Lung microvascular endothelial cell (primary cell): ENCODE data around the gene KTN1. TPM values are rescaled to one million over a fixed set of nuclear protein-coding genes. Genes with fewer than 3 reads are reported as not detected.

Source experiments
- DNase-seq, 2 donors: peaks; one replicate each; pipeline versions ENCODE4 v3.0.0 to v3.0.0-alpha.2; 2010; ENCODE audit warnings: low read depth in 2 of 2
- total RNA-seq: library from RNA; depleted of rRNA; stranded (reverse); fragments of >200 nt; gene quantifications from 2 replicates; pipeline ENCODE4 v1.2.1, GENCODE V29; 2014

The KTN1 gene
- total RNA-seq, 1 donor from 2014 or later = 172 TPM

DNA sequence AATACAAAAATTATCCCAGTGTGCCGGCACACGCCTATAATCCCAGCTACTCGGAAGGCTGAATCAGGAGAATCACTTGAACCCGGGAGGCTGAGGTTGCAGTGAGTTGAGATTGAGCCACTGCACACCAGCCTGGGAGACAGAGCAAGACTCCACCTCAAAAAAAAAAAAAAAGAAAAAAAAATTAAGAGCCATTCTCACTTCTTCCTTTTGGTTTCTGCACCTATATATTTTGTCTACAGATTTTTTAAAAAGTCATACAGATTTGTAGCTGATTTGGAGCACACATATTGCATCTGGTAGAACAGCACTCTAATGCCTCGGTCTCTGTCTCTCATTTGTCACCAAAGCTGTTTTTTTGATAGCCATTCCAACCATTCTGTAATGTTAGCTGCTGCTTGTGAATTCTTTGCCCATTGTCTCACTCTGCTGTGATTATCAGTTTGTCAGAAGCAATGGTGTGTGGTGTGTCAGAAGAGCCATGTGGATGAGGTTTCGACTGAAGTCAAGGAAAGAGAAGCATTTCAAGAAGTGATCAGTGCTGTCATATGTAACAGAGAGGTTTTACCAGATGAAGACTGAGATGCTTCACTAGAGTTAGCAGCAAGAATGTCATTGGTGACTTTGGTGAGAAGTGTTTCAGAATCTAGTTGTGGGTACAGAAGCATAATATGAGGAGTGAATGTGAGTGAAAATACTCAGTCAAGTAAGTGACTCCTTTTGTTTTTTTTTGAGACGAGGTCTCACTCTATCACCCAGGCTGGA is 8.7 kb upstream of the KTN1 start:
- DNase-seq = no peak

DNA sequence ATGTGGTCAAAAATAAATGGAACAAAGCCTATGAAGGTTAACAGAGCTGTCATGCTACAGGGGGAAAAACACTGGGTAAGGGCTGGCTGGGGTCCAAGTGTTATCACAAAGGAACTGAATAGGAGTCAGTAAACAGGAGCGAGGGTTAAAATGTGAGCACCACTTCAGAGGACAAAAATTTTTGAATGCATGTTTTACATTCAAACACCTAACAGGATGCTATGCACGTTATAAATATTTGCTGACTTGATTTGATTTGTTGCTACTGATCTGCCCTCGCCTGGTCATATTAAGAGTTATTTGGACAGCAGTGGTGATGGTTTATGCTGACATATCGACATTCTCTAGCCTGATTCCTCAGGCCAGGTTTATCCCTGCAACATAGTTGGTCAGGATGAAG is 7.4 kb upstream of the KTN1 start:
- peak; percentile 55 to 87 for DNase-seq

DNA sequence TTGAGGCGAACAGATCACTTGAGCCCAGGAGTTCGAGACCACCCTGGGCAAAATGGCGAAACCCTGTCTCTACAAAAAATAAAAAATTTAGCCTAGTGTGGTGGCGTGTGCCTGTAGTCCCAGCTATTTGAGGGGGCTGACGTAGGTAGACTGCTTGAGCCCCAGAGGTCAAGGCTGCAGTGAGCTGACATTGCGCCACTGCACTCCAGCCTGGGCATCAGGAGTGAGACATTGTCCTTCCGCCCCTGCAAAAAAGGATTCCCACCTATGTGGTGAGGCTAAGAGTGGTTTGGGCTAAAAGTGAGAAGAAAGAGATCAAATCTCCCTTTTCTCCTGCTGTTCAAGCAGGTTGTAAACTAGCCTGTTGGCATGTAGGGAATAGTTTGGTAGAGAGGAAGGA is 5.0 kb upstream of the KTN1 start:
- no peak for DNase-seq

DNA sequence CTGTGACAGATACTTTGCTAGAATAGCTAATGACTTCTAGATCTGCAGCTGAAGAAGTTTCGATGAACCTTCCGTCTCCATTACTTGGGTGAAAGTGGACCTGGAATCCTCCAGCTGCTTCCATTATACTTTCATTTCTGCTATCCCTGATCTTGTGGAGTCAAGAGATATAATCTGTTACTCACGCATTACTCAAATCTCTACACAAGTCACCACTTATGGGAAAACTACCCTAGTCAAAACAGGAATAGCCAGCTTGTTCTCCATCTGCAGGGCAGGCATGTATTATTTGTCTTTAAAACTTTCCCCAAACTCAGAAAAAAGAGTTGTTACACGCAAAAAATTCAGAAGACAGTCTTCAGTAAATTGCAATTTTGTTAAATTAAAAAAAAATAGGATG is 2.8 kb upstream of the KTN1 start:
- DNase-seq = no peak

DNA sequence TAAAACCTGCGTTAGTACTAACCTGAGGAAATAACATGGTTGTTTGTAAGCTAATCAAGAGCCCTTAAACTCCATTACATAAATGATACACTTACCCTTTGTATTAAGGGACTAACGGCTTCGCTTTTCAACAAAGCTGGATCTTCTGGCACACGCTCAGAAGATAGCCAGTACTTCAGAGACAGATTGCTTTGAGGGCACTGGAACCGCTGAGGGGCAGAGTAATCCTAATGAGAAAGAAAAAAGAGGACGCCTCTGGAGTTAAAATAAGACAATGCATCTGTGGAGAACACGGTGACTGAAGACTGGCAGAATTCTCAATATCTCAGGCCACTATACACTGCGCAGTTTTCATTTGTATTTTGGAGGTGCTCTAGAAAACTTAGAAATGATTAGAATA is 1.5 kb upstream of the KTN1 start:
- no peak for DNase-seq

DNA sequence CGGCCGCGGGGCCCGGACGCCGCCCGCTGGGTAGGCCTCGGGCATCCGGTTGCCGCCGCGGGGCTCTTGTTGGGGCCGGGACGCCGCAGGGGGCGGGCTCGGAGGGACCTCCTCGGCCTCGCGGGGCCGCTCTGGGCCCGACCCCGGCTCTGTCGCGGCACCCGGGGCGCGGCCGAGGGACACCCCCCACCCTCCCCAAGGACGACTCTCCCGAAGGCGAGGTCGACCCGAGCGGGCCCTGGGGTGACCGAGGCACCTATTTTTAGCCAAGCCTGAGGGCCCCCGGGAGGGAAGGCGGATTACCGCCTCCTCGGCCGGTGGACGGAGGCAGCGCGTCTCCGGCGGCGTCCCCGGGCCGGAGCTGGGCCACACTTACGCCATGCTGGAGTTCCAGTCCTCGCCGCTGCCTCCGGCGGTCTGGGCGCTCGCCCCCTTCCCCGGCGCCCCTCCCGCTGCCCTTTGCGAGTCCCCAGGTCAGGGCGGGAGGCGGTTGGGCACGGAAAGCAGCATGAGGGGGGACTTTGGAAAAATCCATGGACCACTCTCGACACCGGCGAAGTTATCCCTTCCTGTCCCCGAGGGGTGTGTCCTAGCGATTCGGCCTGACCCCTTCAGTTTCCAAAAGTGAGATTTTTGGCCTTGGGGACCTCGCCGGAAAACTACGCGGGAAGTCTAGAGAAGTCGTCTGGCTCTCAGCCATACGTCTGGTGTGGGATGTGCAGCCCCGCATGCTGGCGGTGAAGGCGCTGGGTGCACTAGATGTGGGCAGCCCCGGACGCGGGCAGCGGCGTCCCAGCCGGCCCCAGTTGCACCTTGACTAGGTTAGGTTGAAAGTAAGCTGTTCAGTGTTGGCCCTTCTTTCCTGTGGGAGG is 699 bp downstream of the KTN1 start:
- peak; percentile 39 to 51 for DNase-seq

DNA sequence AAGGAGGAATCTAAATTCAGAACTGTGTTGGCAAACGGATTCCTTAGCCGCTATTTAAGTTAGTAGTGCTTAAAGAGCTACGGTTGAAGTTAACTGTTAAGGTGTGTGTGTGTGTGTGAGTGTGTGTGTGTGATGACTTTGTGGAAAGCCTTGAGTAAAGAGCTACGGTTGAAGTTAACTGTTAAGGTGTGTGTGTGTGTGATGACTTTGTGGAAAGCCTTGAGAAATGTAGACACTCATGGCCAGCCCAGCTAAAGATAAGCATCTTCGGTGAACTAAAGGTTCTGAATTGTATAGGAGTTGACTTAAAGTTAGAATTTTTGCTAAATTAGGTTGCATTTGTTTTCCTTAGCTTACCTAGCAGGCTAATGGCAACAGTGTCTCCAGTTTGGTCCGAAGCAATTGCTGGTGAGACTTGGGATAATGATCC is 1.4 kb downstream of the KTN1 start:
- no peak for DNase-seq

DNA sequence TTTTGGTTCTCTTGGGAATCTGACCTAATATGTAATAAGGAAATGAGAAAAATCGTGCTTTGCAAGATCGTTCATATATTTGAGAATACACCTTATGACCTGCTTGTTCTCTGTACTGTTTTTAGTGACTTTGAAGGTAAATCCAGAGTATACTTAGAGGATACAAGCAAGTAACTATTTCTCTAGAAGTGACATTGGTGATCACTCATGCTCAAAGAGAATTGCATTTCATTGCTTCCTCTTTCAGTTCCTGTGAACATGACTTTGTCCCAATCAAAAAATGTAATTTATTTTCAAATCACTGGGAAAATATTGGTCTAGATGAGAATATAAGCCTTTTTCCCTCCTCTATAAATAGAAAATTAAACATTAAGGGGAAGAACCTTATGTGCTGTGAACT is 2.7 kb downstream of the KTN1 start:
- no peak for DNase-seq

DNA sequence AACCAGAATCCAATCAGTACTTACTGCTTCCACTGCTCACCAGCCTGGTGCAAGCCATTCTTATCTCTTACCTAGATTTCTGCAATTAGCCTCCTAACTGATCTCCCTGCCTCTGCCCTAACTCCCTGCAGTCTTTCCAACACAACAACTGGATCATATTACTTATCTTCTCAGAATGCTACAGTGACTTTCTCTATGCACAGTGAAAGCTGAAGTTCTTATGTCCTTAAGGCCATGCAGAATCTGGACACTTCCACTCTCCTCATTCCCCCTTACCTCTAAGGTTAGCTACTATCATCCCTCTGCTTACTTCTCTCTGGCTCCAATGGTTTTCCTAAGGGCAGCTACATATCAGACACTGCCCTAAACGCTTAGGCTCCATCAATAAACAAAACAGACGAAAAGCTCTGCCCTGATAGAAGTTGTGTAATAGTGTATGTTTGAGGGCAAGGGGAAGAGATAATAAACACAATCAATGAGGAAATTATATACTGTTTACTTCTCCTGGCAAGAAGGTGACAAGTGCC is 4.0 kb downstream of the KTN1 start:
- DNase-seq = no peak

DNA sequence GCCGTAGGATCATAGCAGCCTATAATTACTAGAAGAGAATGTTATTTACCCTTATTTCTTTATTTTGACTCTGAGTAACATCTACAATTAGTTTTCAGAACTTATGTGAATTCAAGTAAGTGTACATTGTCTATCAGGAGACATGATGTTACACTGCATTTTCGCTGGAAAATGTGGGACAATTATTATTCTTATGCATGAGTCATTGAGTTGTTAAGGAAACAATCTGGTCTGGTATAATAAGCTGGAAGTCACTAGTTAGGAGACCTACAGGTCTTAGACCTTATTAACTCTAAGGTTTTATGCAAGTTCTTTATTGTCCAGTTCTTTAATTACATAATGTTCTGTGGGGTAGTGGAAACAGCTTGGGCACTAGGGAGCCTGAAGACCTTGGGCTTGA is 5.8 kb downstream of the KTN1 start:
- DNase-seq = peak; percentile 41 to 69

DNA sequence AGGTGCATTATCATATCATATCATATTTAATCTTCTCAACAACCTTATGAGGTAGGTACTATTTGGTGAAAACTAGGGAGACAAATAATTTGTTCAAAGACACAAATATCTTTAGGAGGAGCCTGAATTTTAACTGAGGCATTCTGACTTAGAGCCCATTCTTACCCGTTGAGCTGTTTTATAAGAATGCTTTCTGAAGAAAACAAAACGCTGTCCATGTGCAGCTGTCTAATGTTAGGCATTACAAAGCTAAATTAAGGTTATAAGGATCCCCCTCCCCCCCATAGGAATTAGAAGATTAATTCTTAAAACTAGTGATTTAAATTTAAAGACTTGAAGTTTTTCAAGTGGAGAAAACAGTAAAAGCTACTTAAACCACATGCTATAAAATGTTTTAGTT is 6.4 kb downstream of the KTN1 start:
- no peak for DNase-seq

DNA sequence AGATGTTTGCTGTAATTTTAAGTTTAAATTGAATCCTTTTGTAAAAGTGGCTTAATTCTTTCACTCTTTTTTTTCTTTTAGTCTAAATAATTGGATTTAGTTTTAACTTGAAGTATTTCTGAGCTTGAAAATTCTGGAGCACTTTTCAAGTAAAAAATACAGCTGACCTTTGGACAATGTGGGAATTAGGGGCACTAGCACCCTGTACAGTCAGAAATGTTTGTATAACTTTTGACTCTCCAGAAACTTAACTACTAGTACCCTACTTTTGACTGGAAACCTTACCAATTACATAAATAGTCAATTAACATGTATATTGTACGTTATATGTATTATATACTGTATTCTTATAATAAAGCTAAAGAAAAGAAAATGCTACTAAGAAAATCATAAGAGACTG is 7.8 kb downstream of the KTN1 start:
- no peak for DNase-seq

DNA sequence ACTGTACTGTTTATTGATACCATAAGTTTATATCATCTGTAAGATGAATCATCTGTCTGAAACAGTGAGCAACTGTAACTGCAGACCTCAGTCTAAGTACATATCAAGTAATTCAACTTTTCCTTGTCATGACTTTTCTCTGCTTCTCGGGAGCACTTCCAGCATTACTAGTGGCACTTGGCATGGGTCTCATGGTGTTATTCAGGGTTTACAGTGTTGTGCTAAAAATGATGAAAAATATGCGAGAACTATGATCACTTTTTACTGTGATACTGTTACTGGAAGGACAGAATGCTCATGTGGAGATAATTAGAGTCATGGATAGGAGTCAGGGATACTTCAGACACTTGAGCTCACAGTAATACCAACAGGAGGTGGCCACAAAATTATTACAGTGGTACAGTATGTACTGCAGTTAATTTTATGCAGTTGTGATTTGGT is 8.3 kb downstream of the KTN1 start:
- no peak for DNase-seq

DNA sequence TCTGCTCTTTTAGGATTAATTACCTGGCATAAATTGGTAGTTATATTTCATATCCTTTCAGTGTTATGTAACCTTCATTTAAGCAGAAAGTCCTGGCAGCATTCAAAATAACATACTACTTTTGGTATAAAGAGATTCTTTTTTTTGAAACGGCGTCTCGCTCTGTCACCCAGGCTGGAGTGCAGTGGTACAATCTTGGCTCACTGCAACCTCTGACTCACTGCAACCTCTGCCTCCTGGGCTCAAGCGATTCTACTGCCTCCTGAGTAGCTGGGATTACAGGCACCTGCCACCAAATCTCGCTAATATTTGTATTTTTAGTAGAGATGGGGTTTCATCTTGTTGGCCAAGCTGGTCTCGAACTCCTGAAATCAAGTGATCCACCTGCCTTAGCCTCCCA is 9.2 kb downstream of the KTN1 start:
- DNase-seq = no peak

DNA sequence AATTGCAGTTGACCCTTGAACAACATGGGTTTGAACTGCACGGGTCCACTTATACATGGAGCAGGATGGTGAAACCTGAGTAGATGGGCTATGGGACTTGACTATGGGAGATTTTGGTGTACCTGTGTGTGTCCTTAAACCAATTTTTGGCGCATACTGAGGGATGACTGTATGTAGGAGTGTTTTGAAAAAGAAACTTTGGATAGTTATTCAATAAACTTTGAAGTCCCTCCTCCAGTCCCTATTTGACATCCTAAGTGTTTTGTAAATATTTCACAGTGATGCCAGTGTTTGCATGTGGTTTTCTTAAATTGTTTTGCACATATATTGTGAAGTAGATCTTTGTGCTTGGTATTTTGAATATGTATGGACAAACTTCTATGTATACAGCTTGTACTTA is 12.4 kb downstream of the KTN1 start:
- no peak for DNase-seq

DNA sequence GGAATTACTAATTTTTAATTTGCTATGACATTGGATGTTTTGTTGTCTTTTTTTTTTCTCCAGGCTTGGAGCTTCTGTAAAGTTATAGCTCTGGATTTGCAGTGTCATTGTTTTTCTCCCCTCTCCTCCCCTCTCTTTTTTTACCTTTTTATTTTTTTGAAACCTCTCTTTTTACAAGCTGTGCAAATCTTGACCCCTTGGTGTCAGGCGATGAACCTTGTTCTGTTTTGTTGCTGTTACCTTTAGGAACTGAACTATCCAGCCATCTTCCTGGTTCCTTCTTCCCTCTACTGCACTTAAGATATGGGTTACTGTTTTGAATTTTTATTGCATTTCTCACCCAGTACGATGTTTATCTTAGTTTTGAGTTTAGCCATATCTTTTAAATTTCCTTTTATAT is 13.7 kb downstream of the KTN1 start:
- no peak for DNase-seq

DNA sequence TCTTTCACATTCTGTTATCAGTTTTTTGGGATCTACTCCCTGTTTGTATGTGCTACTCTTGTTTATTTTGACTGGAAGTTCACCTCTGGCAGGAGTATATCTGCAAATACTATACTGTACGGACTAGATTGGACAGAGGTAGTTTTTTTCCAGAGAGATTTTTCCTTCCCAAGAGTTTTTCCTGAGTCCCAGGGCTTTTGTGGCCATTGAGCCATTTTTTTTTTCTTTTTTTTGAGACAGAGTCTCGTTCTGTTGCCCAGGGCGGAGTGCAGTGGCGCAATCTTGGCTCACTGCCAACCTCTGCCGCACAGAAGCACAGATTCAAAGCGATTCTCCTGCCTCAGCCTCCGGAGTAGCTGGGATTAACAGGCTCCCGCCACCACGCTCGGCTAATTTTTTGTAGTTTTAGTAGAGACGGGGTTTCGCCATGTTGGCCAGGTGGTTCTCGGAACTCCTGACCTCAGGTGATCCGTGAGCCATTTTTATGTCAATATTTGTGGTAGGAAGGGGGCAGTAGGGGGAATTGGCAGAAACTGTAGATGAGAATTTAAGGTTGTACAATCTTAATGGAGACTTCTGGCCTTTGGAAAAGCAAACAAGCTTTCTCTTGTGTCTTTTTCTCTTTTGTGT is 19.4 kb downstream of the KTN1 start:
- DNase-seq = peak; percentile 30 to 84

DNA sequence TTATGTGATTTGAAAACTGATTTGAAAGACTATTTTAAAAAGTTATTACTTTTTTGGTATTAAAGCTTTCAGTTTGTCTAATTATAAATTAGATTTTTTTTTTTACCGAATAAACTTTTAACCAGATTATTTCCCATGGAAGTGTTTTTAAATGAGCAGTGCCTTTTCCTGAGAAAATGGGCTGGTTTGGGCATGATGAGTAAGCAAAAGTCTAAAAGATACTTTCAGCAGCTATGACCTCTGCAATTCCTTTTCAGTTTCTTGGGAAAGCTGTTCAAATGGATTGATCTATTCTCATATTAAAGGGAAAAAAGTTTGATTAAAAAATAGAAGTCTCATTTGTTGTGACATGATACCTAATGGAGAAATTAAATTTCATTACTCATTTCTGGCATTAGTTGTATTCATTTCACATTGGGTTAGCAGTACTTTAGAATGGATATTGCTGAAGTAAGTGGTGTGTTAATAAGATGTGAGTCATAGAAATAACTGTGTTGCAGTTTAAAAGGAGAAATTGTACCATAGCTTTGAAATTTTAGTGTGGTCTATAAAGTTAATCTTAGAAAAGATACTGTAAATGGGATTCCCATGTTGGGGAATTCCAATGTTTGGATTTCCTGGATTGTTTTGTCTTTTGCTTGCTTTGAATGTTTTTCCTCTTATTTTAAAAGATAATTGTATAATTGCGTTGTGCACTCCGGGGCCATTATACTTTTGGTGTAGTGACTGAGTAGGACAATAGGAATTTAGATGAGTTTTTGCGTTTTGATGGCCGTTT is 21.0 kb downstream of the KTN1 start:
- peak; percentile 49 to 51 for DNase-seq

DNA sequence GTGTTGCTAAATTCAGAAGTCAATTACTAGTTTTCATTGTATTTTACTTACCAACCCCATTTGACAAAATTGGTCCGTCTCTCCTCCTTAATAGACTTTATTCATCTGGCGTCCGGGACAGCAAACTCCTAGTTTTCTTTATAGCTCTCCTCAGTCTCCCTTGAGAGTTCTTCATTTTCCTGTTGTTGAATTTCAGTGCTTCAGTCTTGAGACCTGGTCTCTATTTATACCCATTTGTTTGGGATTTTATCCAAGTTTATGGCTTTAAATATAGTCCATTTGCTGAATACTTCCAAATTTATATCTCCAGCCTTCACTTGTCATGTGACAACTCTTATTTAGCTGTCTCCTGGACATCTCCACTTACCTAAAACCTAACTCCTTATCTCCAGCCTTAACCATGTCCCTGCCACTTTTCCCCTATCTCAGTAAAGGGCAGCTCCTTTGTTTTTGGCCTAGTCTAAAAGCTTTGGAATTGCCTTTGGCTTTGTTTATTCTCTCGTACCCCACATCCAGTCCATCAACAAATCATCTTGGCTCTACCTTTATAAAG is 23.5 kb downstream of the KTN1 start:
- DNase-seq = no peak

DNA sequence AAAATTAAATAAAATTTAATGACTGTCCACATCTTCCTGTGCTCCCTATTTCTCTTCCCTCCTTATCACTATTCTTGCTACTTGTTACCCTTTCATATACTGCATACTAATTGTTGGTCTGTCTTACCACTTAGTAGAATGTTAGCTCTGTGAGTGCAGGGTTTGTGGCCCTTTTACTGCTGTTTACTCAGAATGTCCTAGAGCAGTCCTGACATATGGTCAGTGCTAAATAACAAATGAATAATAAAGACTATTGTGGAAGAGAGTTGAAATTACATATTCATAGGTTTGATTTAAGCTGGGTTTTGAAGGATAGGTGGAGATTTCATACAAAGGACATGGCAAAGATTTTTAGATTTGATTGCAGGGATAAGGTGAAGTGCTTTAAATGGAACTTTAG is 24.5 kb downstream of the KTN1 start:
- no peak for DNase-seq

DNA sequence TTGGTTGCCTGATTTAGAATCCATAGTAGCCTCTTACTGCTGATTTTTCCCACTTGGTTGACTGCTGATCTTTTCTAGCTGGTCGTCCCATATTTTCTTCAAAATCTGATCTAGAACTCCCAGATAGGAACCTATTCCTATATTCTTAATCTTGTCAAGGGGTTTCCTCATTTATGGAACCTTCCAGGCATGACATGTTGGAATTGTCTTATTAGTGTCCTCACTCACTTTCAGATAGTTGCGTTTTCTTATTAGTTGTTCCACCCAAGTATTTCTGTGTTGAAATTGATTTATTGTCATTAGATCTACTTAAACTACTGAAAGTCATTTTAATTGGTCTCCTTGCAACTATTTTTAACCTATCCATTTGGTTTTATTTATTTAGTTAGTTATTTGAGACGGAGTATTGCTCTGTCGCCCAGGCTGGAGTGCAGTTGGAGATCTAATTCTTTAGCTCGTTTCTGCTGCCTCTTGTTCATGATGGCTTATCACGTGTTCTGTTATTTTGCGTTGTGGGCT is 25.0 kb downstream of the KTN1 start:
- no peak for DNase-seq
